Measurements from ENCODE around the gene ATP5PD. TPM values are rescaled to one million over a fixed set of nuclear protein-coding genes. Genes with fewer than 3 reads are reported as not detected.

ATP5PD gene
- total RNA-seq, 1 donor from 2014 or later, result 153 TPM

GRCh38 chr17:75078284-75079022 is 31.7 kb upstream of the ATP5PD start:
- Mint-ChIP-seq H3K27ac (peak overlapping the region; percentile 73), H3K4me3 (no peak overlapping the region), H3K36me3 (no peaks in the 10 kb centered on the region), H3K4me1 (peaks cover 19% of the 10 kb centered on the region), H3K27me3 (ENCODE audit: low read depth) (no peaks in the 10 kb centered on the region), H3K9me3 (no peaks in the 10 kb centered on the region)
- no peak for TF ChIP-seq CTCF (IDR thresholded peaks at IDR 0.05; ENCODE audit: unreplicated experiment)
- no peak for DNase-seq (ENCODE audit: low spot score in 2 of 2, unreplicated experiment in 2 of 2)

GRCh38 chr17:75077496-75078283 is 30.9 kb upstream of the ATP5PD start:
- no peak overlapping the region for H3K4me3 Mint-ChIP-seq
- H3K36me3 Mint-ChIP-seq, result no peaks in the 10 kb centered on the region
- no peak for TF ChIP-seq CTCF (IDR thresholded peaks at IDR 0.05; ENCODE audit: unreplicated experiment)
- H3K27me3 Mint-ChIP-seq (ENCODE audit: low read depth), result no peaks in the 10 kb centered on the region
- H3K27ac Mint-ChIP-seq, result no peak overlapping the region
- H3K4me1 Mint-ChIP-seq, result peaks cover 20% of the 10 kb centered on the region
- H3K9me3 Mint-ChIP-seq, result no peaks in the 10 kb centered on the region
- no peak for DNase-seq (ENCODE audit: low spot score in 2 of 2, unreplicated experiment in 2 of 2)

- Mint-ChIP-seq H3K4me3 (no peak overlapping the region), H3K27me3 (ENCODE audit: low read depth) (no peaks in the 10 kb centered on the region), H3K27ac (no peak overlapping the region), H3K9me3 (no peaks in the 10 kb centered on the region), H3K36me3 (no peaks in the 10 kb centered on the region), H3K4me1 (peaks cover 19% of the 10 kb centered on the region)
- TF ChIP-seq CTCF (IDR thresholded peaks at IDR 0.05; ENCODE audit: unreplicated experiment), result no peak
- DNase-seq (ENCODE audit: low spot score in 2 of 2, unreplicated experiment in 2 of 2), result no peak
Measured at GRCh38 chr17:75077072-75077495, 30.3 kb upstream of the ATP5PD start.

GRCh38 chr17:75075597-75076336 is 29.0 kb upstream of the ATP5PD start:
- Mint-ChIP-seq H3K4me3 (no peak overlapping the region), H3K36me3 (no peaks in the 10 kb centered on the region), H3K27ac (no peak overlapping the region), H3K27me3 (ENCODE audit: low read depth) (no peaks in the 10 kb centered on the region), H3K4me1 (peaks cover 19% of the 10 kb centered on the region), H3K9me3 (no peaks in the 10 kb centered on the region)
- TF ChIP-seq CTCF (IDR thresholded peaks at IDR 0.05; ENCODE audit: unreplicated experiment), result no peak
- DNase-seq (ENCODE audit: low spot score in 2 of 2, unreplicated experiment in 2 of 2), result no peak

- H3K9me3 Mint-ChIP-seq, result no peaks in the 10 kb centered on the region
- peaks cover 19% of the 10 kb centered on the region for H3K4me1 Mint-ChIP-seq
- H3K27ac Mint-ChIP-seq, result no peak overlapping the region
- no peaks in the 10 kb centered on the region for H3K27me3 Mint-ChIP-seq (ENCODE audit: low read depth)
- no peaks in the 10 kb centered on the region for H3K36me3 Mint-ChIP-seq
- DNase-seq (ENCODE audit: low spot score in 2 of 2, unreplicated experiment in 2 of 2), result no peak
- TF ChIP-seq CTCF (IDR thresholded peaks at IDR 0.05; ENCODE audit: unreplicated experiment), result no peak
- H3K4me3 Mint-ChIP-seq, result no peak overlapping the region
Measured at GRCh38 chr17:75074532-75074931, 27.8 kb upstream of the ATP5PD start.
